ENCODE data around the gene CYP21A2.
"Not testable (repeated sequence)": the region's sequence is repeated elsewhere in the genome, so short reads cannot be mapped to it uniquely, and the experiment has no call there.

GRCh38 chr6:32005991-32006529, 32.2 kb upstream of the CYP21A2 start:
- TF ChIP-seq CTCF (conservative IDR thresholded peaks at IDR 0.05 in 1 of 2, IDR thresholded peaks at IDR 0.05 in 1 of 2; ENCODE audit: low read depth in 1 of 2, low read length in 2 of 2); EZH2 (IDR thresholded peaks at IDR 0.05; ENCODE audit: low read length, missing control alignments): not testable (repeated sequence)
